ENCODE results near the gene TRAPPC12. TPM values are rescaled to one million over a fixed set of nuclear protein-coding genes. Genes with fewer than 3 reads are reported as not detected.
"Not testable (repeated sequence)": the region's sequence is repeated elsewhere in the genome, so short reads cannot be mapped to it uniquely, and the experiment has no call there.

The TRAPPC12 gene
- total RNA-seq, 1 experiment from 2014 or later: 34.8 TPM

GRCh38 chr2:3494984-3495666 is 115.6 kb downstream of the TRAPPC12 start:
- in situ Hi-C loops (cut with HindIII; ENCODE audit: low pct_unique_long_range_greater_than_20kb, low sequenced_read_pairs): no loop called here
- DNase-seq (ENCODE audit: low read depth, low spot score): no peak

DNA sequence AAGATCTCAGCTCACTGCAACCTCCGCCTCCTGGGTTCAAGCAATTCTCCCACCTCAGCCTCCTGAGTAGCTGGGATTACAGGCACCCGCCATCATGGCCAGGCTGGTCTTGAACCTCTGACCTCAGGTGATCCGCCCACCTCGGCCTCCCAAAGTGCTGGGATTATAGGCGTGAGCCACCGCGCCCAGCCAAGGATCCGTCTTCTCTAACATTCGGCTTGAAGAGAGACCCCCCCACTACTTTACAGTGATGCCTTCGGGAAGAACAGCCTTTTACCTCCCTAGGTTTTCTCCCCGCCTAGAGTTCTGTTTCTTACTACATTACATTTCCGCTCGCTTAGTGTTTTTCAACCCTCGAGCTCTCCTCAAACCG is 117.2 kb downstream of the TRAPPC12 start:
- DNase-seq (ENCODE audit: low read depth, low spot score); in situ Hi-C loops (cut with HindIII; ENCODE audit: low pct_unique_long_range_greater_than_20kb, low sequenced_read_pairs): not testable (repeated sequence)

GRCh38 chr2:3498783-3499394 is 119.4 kb downstream of the TRAPPC12 start:
- no peak for DNase-seq (ENCODE audit: low read depth, low spot score)
- in situ Hi-C loops (cut with HindIII; ENCODE audit: low pct_unique_long_range_greater_than_20kb, low sequenced_read_pairs): no loop called here

DNA sequence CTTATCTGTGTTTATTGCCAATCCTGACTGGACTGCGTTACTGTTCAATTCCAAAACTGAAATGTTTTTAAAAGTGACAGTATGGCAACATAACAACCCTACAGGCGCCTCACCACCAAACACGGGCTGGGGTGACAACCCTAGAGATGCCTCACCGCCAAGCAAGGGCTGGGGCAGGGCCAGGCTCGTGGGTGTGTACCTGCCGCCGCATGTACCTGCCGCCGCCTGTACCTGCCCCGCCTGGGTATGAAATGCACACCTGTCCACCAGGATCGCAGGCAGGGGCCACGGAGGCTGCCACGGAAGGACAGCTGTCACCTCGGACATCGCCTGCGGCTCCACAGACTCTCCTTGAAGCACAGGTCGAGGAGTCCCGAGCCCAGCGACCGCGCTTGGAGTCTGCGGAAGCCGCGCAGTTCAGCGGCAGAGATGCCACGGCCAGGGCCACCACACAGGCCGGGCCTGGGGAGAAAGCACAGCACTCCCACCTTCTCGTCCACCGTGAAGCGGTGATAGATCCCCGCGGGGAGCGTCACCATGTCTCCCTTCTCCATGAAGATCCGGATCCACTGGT is 120.9 kb downstream of the TRAPPC12 start:
- in situ Hi-C loops (cut with HindIII; ENCODE audit: low pct_unique_long_range_greater_than_20kb, low sequenced_read_pairs): no loop called here
- no peak for DNase-seq (ENCODE audit: low read depth, low spot score)

DNA sequence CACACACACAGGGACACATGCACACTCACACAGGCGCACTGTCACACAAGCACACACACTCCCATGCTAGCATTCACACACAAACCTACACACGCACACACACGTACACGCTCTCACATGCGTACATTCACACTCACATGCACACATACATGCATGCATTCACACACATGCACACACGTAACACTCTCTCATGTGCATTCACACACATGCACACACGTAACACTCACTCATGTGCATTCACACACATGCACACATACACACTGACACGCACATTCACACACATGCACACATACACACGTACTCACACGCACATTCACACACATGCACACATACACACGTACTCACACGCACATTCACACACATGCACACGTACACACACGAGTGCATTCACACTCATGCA is 123.6 kb downstream of the TRAPPC12 start:
- in situ Hi-C loops (cut with HindIII; ENCODE audit: low pct_unique_long_range_greater_than_20kb, low sequenced_read_pairs): no loop called here
- no peak for DNase-seq (ENCODE audit: low read depth, low spot score)

- in situ Hi-C loops (cut with HindIII; ENCODE audit: low pct_unique_long_range_greater_than_20kb, low sequenced_read_pairs): no loop called here
- DNase-seq (ENCODE audit: low read depth, low spot score): no peak
Measured at GRCh38 chr2:3503483-3503882, 124.0 kb downstream of the TRAPPC12 start.

DNA sequence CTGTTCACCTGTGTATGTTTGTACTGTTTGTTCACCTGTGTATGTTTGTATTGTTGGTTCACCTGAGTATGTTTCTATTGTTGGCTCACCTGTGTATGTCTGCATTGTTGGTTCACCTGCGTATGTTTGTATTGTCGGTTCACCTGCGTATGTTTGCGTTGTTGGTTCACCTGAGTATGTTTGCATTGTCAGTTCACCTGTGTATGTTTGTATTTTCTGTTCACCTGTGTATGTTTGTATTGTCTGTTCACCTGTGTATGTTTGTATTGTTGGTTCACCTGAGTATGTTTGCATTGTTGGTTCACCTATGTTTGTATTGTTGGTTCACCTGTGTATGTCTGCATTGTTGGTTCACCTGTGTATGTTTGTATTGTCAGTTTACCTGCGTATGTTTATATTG is 125.2 kb downstream of the TRAPPC12 start:
- DNase-seq (ENCODE audit: low read depth, low spot score): no peak
- in situ Hi-C loops (cut with HindIII; ENCODE audit: low pct_unique_long_range_greater_than_20kb, low sequenced_read_pairs): no loop called here

DNA sequence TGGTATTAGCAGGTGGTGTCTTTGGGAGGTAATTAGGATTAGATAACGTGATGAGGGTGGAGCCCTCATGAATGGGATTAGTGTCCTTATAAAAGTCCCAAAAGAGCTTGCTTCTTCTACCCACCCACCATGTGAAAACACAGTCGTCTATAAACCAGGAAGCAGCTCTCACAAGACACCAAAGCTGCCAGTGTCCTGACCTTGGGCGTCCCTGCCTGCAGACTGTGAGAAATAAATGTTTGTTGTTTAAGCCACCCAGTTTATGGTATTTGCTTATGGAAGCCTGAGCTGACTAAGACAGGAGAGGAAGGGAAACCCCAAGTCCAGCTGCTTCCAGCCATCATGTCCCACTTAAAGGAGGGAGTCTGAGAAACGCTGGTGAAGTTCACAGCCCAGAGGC is 126.3 kb downstream of the TRAPPC12 start:
- in situ Hi-C loops (cut with HindIII; ENCODE audit: low pct_unique_long_range_greater_than_20kb, low sequenced_read_pairs): no loop called here
- DNase-seq (ENCODE audit: low read depth, low spot score): peak; percentile 73

GRCh38 chr2:3512086-3512485 is 132.6 kb downstream of the TRAPPC12 start:
- no peak for DNase-seq (ENCODE audit: low read depth, low spot score)
- in situ Hi-C loops (cut with HindIII; ENCODE audit: low pct_unique_long_range_greater_than_20kb, low sequenced_read_pairs): no loop called here

GRCh38 chr2:3513026-3513810 is 133.7 kb downstream of the TRAPPC12 start:
- in situ Hi-C loops (cut with HindIII; ENCODE audit: low pct_unique_long_range_greater_than_20kb, low sequenced_read_pairs): no loop called here
- DNase-seq (ENCODE audit: low read depth, low spot score): no peak

GRCh38 chr2:3515438-3515837 is 135.9 kb downstream of the TRAPPC12 start:
- DNase-seq (ENCODE audit: low read depth, low spot score); in situ Hi-C loops (cut with HindIII; ENCODE audit: low pct_unique_long_range_greater_than_20kb, low sequenced_read_pairs): not testable (repeated sequence)

- DNase-seq (ENCODE audit: low read depth, low spot score): no peak
- in situ Hi-C loops (cut with HindIII; ENCODE audit: low pct_unique_long_range_greater_than_20kb, low sequenced_read_pairs): no loop called here
Measured at GRCh38 chr2:3516831-3517230, 137.3 kb downstream of the TRAPPC12 start.

DNA sequence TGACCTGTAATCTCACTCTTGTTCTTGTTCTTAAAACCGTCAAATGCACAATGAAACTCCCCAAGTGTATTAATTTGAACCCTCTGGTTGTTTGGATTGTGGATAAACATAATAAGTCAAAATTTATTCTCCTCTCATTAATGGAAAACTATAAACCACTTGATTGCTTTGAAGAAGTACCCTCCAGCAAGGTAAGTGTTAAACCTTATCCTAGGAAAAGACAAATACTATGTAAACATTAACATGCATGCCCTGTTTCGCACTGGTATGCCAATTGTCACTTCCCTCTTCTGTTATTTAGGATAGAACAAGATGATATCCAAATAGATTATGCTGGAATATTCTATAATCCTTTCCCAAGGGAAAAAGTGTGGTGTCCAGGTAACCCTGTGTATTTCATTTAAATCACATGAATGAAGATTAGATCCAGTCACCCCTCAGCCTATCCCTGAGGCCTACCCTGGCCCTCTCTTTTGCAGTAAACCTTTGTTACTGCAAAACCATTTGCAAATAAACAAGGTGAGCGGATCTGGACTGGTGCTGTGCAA is 138.5 kb downstream of the TRAPPC12 start:
- no peak for DNase-seq (ENCODE audit: low read depth, low spot score)
- in situ Hi-C loops (cut with HindIII; ENCODE audit: low pct_unique_long_range_greater_than_20kb, low sequenced_read_pairs): no loop called here

DNA sequence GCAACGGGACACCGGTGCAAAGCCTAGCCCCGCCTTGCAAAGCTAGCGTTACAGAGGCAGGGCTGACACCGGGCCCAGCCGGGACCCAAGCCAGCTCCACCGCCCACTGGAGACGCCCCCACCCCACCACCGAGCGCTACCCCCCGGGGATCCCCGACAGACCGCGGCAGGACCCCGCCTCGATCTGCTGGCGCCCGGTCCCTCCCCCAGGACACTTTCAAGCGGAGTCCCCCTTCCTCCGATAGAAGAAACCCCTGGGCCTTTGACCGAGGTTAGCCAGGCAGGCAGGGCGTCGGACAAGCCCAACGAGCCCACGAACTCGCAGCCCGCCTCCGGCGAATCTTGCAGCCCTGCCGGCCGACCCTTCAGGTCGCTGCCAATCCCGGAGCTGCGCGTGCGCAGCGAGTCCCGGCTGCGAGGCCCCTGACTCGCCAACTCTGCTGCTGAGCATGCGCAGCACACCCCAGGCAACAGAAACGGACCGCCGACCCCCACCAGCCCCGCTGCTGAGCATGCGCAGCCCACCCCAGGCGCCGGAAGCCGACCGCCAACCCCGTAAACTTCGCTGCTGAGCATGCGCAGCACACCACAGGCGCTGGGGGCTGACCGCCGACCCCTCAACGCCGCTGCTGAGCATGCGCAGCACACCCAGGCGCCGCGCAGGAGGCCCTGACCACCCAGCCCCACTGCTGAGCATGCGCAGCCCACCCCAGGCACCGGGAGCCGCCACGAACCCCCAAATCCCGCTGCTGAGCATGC is 139.2 kb downstream of the TRAPPC12 start:
- in situ Hi-C loops (cut with HindIII; ENCODE audit: low pct_unique_long_range_greater_than_20kb, low sequenced_read_pairs): no loop called here
- peak; percentile 98 for DNase-seq (ENCODE audit: low read depth, low spot score)

DNA sequence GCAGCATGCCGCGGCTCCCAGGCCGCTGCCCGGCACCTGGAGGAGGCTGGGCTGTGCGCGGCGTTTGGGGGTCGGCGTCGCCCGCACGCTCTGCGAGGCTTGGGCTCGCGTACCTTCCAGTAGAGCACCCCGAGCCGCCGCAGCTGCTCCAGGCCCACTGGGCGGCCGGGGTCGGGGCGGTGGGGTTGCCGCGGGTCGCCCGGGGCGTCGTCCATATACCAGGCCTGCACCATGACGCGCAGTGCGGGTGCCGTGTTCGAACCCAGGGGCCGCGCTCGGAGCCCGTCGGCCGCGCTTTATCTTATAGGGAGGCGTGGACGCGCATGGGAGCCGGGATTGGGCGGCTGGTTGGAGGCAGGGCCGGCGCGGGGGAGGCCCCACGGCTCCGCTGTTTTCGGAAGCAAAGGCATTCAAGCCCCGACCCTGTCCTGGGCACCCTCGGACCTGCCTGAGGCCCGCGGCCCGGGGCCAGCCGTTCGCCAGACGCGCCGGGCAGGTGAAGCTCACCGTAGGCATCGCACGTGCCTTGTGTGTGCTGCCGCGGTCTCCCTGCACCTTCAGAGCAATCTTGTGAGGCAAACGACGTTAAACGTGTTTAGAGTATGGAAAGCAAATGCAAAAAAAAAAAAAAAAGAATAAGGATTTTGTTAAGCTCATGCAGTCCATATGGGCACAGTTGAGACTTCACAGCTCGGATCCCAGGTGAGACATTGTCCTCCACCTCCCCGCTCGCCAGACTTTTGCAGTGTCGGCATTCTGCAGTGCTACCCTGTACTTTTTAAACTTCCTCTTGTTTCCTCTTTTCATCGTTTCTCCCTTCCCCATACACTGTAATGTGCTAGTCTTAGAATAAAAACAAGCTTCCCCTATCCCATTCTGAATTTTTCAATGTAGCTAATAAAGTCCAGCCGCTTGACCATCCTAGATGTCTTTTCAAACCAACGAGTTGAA is 140.0 kb downstream of the TRAPPC12 start, which contains the start of gene ADI1:
Gene ADI1 (minus strand): TSS at position 277 of the 951 bp plus-strand sequence. CDS start 44 bp downstream, at position 233.
- peak; percentile 85 for DNase-seq (ENCODE audit: low read depth, low spot score)
- in situ Hi-C loops (cut with HindIII; ENCODE audit: low pct_unique_long_range_greater_than_20kb, low sequenced_read_pairs): no loop called here

DNA sequence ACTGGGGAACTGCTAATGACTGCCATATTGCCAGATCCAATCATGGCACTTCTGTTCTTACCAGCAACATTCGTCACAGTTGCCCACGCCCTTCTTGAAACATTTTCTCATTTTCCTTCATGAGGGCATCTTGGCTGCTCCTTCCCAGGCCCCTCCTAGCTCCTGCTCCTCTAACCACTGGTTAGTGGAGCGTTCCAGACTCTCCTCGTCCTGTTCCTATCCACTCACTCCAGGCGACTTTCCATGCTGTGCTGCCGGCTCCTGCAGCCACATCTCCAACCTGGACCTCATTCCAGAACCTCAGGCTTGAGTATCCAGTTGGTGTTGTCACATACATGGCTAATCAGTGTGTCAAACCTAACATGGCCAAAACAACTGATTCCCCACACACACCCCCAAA is 141.1 kb downstream of the TRAPPC12 start:
- in situ Hi-C loops (cut with HindIII; ENCODE audit: low pct_unique_long_range_greater_than_20kb, low sequenced_read_pairs): no loop called here
- no peak for DNase-seq (ENCODE audit: low read depth, low spot score)
